NCI-H774 (cell line): ENCODE data around the gene PAX5.

Experiments used
- DNase-seq: peaks from one replicate; lab custom pipeline; 2025; lab: John Stamatoyannopoulos, UW

Gene PAX5

GRCh38 chr9:37037503-37038301, 3.6 kb upstream of the PAX5 start:
- DNase-seq, result no peak

GRCh38 chr9:37036776-37037502, 2.9 kb upstream of the PAX5 start:
- peak; percentile 31 for DNase-seq

GRCh38 chr9:37036371-37036775, 2.3 kb upstream of the PAX5 start:
- DNase-seq, result no peak

- DNase-seq, result no peak
These were observed 1.7 kb upstream of the PAX5 start for GRCh38 chr9:37035648-37036370.

- no peak for DNase-seq
These were observed 1.0 kb upstream of the PAX5 start for GRCh38 chr9:37034938-37035647.

GRCh38 chr9:37034305-37034937, 353 bp upstream of the PAX5 start:
- DNase-seq, result peak; percentile 46

- no peak for DNase-seq
These were observed 927 bp downstream of the PAX5 start for GRCh38 chr9:37033141-37033540.

- DNase-seq, result no peak
These were observed 1.4 kb downstream of the PAX5 start for GRCh38 chr9:37032713-37033112.

- DNase-seq, result no peak
These were observed 2.2 kb downstream of the PAX5 start for GRCh38 chr9:37031902-37032301.

- DNase-seq, result no peak
These were observed 3.0 kb downstream of the PAX5 start for GRCh38 chr9:37031081-37031480.

GRCh38 chr9:37030611-37030939, 3.5 kb downstream of the PAX5 start:
- DNase-seq, result no peak

- DNase-seq, result no peak
These were observed 4.1 kb downstream of the PAX5 start for GRCh38 chr9:37029776-37030610.

GRCh38 chr9:37029304-37029775, 4.7 kb downstream of the PAX5 start:
- no peak for DNase-seq

- DNase-seq, result no peak
These were observed 5.5 kb downstream of the PAX5 start for GRCh38 chr9:37028420-37029031.

GRCh38 chr9:37027582-37028419, 6.3 kb downstream of the PAX5 start:
- peak; percentile 96 for DNase-seq

- no peak for DNase-seq
These were observed 7.0 kb downstream of the PAX5 start for GRCh38 chr9:37026931-37027581.

- DNase-seq, result no peak
These were observed 7.7 kb downstream of the PAX5 start for GRCh38 chr9:37026113-37026930.

- DNase-seq, result no peak
These were observed 8.3 kb downstream of the PAX5 start for GRCh38 chr9:37025823-37026112.
